ENCODE data around the gene MACO1. TPM values are rescaled to one million over a fixed set of nuclear protein-coding genes. Genes with fewer than 3 reads are reported as not detected.

Gene MACO1
- total and polyA plus RNA-seq, 2 donors: 17.3 to 21.3 TPM

DNA sequence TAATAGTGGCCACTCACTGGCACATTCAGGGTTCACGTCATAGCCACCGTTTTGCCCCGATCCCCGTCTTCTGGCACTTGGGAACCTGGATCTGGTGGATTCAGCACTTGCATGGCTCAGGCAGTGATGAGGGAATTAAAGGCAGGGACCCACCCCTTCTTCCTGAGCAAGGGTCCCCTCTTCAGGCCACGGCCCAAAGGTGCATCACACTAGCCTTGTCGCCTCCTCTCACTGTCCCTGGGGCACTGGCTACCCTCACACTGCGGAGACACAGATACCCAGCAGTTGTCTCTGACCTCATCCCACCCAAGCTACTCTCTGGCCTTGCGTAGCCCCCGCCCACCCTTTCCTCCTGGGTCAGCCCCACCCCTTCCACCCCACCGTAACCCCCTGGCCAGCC lies 92.8 kb downstream of the MACO1 start:
- H3K27me3 ChIP-seq (ENCODE audit: control insufficient read depth in 2 of 2, insufficient read depth in 1 of 2, low read length in 1 of 2): peaks cover 0 to 4% of the 10 kb centered on the region in 2 donors
- 91% methylated on average over 10 of the region's 10 CpGs for WGBS
- no peak for DNase-seq (ENCODE audit: low read depth in 6 of 9, low spot score in 9 of 9)
- no peaks in the 10 kb centered on the region for H3K9me3 ChIP-seq (ENCODE audit: control insufficient read depth in 2 of 2, insufficient read depth in 1 of 2, low read length in 1 of 2)
- H3K27ac ChIP-seq (ENCODE audit: low read depth in 1 of 2, low read length in 1 of 2): no peak overlapping the region
- H3K4me3 ChIP-seq (ENCODE audit: low read length in 2 of 2): no peak overlapping the region
- H3K36me3 ChIP-seq (ENCODE audit: control insufficient read depth in 2 of 2, insufficient read depth in 2 of 2, low read length in 1 of 2): no peaks in the 10 kb centered on the region
- H3K4me1 ChIP-seq (ENCODE audit: control insufficient read depth in 2 of 2, insufficient read depth in 2 of 2, low read length in 2 of 2): peaks cover 0 to 3% of the 10 kb centered on the region in 2 donors

DNA sequence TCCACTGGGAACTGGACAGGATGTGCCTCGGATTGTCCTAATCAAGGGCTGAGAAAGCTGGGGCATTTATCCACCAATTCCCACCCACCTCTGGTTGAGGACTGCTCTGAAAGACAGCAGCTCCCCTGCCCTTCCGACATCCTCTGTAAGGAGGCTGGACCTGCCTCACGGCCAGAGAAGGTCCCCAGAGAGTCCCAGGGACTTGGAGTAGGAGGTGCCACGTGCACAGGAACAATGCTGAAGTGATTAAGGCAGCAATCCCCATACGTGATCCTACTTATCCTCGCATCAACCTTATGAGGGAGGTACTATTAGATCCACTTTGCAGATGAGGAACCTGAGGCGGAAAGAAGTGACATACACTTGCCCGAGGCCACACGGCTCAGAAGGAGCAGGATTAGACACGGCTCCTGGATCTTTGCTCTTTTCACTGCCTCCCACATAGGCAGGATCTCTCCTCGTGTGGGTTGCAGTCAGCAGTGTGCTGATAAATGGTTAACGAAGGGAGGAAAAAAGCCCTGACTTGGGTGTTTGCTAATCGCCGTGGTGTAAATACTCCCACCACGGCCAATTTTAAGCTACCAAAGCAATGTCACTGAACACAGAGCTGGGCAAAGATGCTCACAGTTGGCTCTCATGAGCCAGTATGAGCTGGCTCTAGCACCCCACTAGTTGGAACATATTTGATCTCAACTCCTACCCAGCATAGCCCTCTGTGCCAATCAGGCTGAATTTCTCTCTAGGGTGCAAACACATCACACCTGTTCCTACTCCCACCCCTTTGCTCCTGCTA lies 94.1 kb downstream of the MACO1 start:
- peaks cover 0 to 4% of the 10 kb centered on the region in 2 donors for H3K27me3 ChIP-seq (ENCODE audit: control insufficient read depth in 2 of 2, insufficient read depth in 1 of 2, low read length in 1 of 2)
- no peaks in the 10 kb centered on the region for H3K36me3 ChIP-seq (ENCODE audit: control insufficient read depth in 2 of 2, insufficient read depth in 2 of 2, low read length in 1 of 2)
- H3K9me3 ChIP-seq (ENCODE audit: control insufficient read depth in 2 of 2, insufficient read depth in 1 of 2, low read length in 1 of 2): no peaks in the 10 kb centered on the region
- no peak for DNase-seq (ENCODE audit: low read depth in 6 of 9, low spot score in 9 of 9)
- no peak overlapping the region for H3K27ac ChIP-seq (ENCODE audit: low read depth in 1 of 2, low read length in 1 of 2)
- WGBS: 92% methylated on average over 15 of the region's 15 CpGs
- no peak overlapping the region for H3K4me3 ChIP-seq (ENCODE audit: low read length in 2 of 2)
- peaks cover 0 to 3% of the 10 kb centered on the region in 2 donors for H3K4me1 ChIP-seq (ENCODE audit: control insufficient read depth in 2 of 2, insufficient read depth in 2 of 2, low read length in 2 of 2)

DNA sequence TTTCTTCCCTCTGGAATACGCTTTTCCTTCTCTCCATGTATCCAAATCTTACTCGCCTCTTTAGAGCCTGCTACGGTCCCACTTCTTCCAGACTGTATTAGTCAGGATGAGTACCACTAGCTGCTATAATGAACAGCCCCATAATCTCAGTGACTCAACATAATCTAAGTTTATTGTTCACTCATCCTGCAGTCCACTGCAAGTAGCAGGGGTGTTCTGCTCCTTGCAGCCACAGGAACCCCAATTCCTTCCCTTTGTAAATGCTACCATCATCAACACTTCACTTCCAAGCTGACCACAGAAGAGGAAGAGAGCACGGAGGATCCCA lies 94.6 kb downstream of the MACO1 start:
- 97% methylated on average over 4 of the region's 4 CpGs for whole genome bisulfite sequencing
- H3K4me1 ChIP-seq (ENCODE audit: control insufficient read depth in 2 of 2, insufficient read depth in 2 of 2, low read length in 2 of 2): peaks cover 0 to 3% of the 10 kb centered on the region in 2 donors
- H3K9me3 ChIP-seq (ENCODE audit: control insufficient read depth in 2 of 2, insufficient read depth in 1 of 2, low read length in 1 of 2): no peaks in the 10 kb centered on the region
- H3K36me3 ChIP-seq (ENCODE audit: control insufficient read depth in 2 of 2, insufficient read depth in 2 of 2, low read length in 1 of 2): no peaks in the 10 kb centered on the region
- H3K27ac ChIP-seq (ENCODE audit: low read depth in 1 of 2, low read length in 1 of 2): no peak overlapping the region
- peaks cover 0 to 7% of the 10 kb centered on the region in 2 donors for H3K27me3 ChIP-seq (ENCODE audit: control insufficient read depth in 2 of 2, insufficient read depth in 1 of 2, low read length in 1 of 2)
- DNase-seq (ENCODE audit: low read depth in 6 of 9, low spot score in 9 of 9): no peak
- no peak overlapping the region for H3K4me3 ChIP-seq (ENCODE audit: low read length in 2 of 2)

DNA sequence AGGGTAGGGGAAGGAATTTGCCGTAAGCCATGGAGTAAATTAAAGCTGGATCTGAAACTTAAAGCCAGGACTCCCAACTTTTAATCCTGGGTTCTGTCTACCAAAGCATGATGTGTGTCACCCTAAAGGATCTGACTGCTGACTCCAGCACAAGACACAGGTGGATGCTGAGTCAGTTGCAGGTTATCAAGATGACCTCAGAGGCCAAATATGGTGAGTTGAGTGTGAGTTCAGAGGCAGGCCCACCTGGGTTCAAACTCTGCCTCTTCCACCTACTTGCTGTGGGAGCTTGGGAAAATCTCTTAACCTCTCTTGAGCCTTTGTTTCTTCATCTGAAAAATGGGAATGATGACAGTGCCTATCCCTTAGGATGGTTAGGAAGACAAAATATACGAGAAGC lies 96.1 kb downstream of the MACO1 start:
- Histone ChIP-seq H3K9me3 (ENCODE audit: control insufficient read depth in 2 of 2, insufficient read depth in 1 of 2, low read length in 1 of 2) (no peaks in the 10 kb centered on the region), H3K27ac (ENCODE audit: low read depth in 1 of 2, low read length in 1 of 2) (no peak overlapping the region), H3K4me1 (ENCODE audit: control insufficient read depth in 2 of 2, insufficient read depth in 2 of 2, low read length in 2 of 2) (no peaks in the 10 kb centered on the region), H3K27me3 (ENCODE audit: control insufficient read depth in 2 of 2, insufficient read depth in 1 of 2, low read length in 1 of 2) (peaks cover 0 to 7% of the 10 kb centered on the region in 2 donors), H3K36me3 (ENCODE audit: control insufficient read depth in 2 of 2, insufficient read depth in 2 of 2, low read length in 1 of 2) (no peaks in the 10 kb centered on the region), H3K4me3 (ENCODE audit: low read length in 2 of 2) (no peak overlapping the region)
- DNase-seq (ENCODE audit: low read depth in 6 of 9, low spot score in 9 of 9): no peak
- 95% methylated on average over 2 of the region's 2 CpGs for WGBS

DNA sequence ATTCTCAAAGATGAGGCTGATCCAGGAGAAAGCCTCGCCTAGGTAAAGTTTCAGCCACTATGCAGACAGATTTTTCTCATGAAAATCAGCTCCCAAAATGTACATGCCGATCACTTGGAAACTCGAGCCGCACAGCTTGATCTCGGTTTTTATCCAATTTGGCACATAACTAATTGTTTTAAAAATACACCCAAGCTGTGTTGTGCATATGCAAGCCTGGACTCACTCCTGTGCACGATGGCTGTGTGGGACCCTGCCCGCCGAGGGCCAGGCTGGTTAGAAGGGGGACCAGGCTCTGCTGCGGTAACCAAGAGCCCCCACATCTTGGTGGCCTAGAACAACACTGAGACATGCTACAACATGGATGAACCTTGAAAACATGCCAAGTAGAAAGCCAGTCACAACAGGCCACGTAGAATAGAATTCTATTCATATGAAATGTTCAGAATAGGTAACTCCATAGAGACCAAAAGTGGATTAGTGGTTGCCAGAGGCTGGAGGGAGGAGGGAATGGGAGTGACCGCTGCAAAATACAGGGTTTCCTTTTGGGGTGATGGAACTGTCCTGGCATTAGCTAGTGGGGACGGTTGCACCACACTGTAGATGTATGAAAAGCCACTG lies 96.6 kb downstream of the MACO1 start:
- 93% methylated on average over 12 of the region's 12 CpGs for WGBS
- no peak for DNase-seq (ENCODE audit: low read depth in 6 of 9, low spot score in 9 of 9)
- H3K27me3 ChIP-seq (ENCODE audit: control insufficient read depth in 2 of 2, insufficient read depth in 1 of 2, low read length in 1 of 2): peaks cover 0 to 7% of the 10 kb centered on the region in 2 donors

DNA sequence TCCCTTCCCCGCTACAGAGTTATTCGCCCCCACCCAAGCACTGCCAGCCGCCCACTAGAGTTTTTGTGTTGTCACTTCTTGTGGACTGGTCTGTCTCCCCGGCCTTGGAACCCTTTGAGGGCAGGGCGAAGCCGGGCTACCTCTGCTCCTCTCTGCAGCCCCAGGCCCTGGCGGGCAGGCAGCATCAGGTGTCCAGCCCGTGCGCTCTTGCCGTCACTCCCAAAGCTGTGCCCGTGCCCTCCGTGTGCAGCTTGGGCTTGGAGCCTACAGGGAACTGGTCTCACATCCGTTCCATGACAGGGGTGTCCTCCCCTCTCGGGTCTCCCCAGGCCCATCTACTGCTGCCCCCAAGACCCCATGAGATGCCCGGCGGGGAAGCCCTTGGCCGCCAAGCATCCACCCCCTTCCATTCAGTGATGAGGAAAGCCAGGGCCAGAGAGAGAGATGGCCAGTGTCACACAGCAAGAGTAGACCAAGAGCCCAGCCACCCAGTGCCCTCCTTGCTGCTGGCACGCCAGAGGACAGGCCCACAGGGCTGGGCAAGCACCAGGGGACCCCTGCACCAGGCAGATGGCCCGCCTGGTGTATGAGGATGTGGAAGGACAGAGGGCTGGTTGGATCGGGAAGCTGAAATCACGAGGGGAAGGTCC lies 97.4 kb downstream of the MACO1 start:
- Histone ChIP-seq H3K27me3 (ENCODE audit: control insufficient read depth in 2 of 2, insufficient read depth in 1 of 2, low read length in 1 of 2) (peaks cover 0 to 7% of the 10 kb centered on the region in 2 donors), H3K4me1 (ENCODE audit: control insufficient read depth in 2 of 2, insufficient read depth in 2 of 2, low read length in 2 of 2) (no peaks in the 10 kb centered on the region)
- no peak for DNase-seq (ENCODE audit: low read depth in 6 of 9, low spot score in 9 of 9)

More for the DNA sequence above, 96.6 kb downstream of the MACO1 start:
- no peak overlapping the region for H3K4me3 ChIP-seq (ENCODE audit: low read length in 2 of 2)
- peak overlapping the region in 1 of 2 donors; percentile 31 for H3K27ac ChIP-seq (ENCODE audit: low read depth in 1 of 2, low read length in 1 of 2)
- no peaks in the 10 kb centered on the region for H3K4me1 ChIP-seq (ENCODE audit: control insufficient read depth in 2 of 2, insufficient read depth in 2 of 2, low read length in 2 of 2)
- no peaks in the 10 kb centered on the region for H3K36me3 ChIP-seq (ENCODE audit: control insufficient read depth in 2 of 2, insufficient read depth in 2 of 2, low read length in 1 of 2)
- H3K9me3 ChIP-seq (ENCODE audit: control insufficient read depth in 2 of 2, insufficient read depth in 1 of 2, low read length in 1 of 2): no peaks in the 10 kb centered on the region

DNA sequence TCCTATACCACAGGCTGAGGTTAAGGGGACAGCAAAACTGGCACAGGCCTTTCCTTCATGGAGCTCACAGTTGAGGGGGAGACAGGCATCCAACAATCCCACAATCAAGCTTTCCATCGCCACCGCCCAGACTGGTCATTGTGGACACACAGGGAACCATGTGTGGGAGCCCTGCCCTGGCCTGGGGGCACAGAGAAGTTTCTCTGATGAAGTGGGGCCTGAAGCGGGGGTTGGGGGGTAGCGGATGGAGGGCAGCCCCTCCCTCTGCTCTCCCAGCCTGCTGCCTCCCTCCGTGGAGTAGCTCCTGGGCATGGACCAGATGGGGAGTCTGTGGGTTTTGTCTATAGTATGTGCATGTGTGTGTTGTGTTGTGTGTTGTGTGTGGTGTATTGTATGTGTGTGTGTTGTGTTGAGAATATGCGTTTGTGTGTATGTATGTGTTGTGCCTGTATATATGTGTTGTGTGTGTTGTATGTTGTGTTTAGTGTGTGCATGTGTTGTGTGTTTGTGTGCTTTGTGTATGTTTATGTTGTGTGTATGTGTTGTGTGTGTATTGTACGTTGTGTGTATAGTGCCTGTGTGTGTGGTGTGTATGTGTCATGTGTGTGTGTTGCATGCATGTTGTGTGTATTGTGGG lies 98.3 kb downstream of the MACO1 start:
- DNase-seq (ENCODE audit: low read depth in 6 of 9, low spot score in 9 of 9): no peak
- Histone ChIP-seq H3K27me3 (ENCODE audit: control insufficient read depth in 2 of 2, insufficient read depth in 1 of 2, low read length in 1 of 2) (peaks cover 0 to 7% of the 10 kb centered on the region in 2 donors), H3K4me1 (ENCODE audit: control insufficient read depth in 2 of 2, insufficient read depth in 2 of 2, low read length in 2 of 2) (peaks cover 2% of the 10 kb centered on the region in 2 donors), H3K4me3 (ENCODE audit: low read length in 2 of 2) (no peak overlapping the region), H3K9me3 (ENCODE audit: control insufficient read depth in 2 of 2, insufficient read depth in 1 of 2, low read length in 1 of 2) (no peaks in the 10 kb centered on the region), H3K36me3 (ENCODE audit: control insufficient read depth in 2 of 2, insufficient read depth in 2 of 2, low read length in 1 of 2) (no peaks in the 10 kb centered on the region), H3K27ac (ENCODE audit: low read depth in 1 of 2, low read length in 1 of 2) (no peak overlapping the region)
- 96% methylated on average over 7 of the region's 7 CpGs for WGBS

More for the DNA sequence above, 97.4 kb downstream of the MACO1 start:
- Histone ChIP-seq H3K36me3 (ENCODE audit: control insufficient read depth in 2 of 2, insufficient read depth in 2 of 2, low read length in 1 of 2) (no peaks in the 10 kb centered on the region), H3K27ac (ENCODE audit: low read depth in 1 of 2, low read length in 1 of 2) (no peak overlapping the region), H3K4me3 (ENCODE audit: low read length in 2 of 2) (no peak overlapping the region), H3K9me3 (ENCODE audit: control insufficient read depth in 2 of 2, insufficient read depth in 1 of 2, low read length in 1 of 2) (no peaks in the 10 kb centered on the region)
- WGBS: 95% methylated on average over 21 of the region's 21 CpGs

DNA sequence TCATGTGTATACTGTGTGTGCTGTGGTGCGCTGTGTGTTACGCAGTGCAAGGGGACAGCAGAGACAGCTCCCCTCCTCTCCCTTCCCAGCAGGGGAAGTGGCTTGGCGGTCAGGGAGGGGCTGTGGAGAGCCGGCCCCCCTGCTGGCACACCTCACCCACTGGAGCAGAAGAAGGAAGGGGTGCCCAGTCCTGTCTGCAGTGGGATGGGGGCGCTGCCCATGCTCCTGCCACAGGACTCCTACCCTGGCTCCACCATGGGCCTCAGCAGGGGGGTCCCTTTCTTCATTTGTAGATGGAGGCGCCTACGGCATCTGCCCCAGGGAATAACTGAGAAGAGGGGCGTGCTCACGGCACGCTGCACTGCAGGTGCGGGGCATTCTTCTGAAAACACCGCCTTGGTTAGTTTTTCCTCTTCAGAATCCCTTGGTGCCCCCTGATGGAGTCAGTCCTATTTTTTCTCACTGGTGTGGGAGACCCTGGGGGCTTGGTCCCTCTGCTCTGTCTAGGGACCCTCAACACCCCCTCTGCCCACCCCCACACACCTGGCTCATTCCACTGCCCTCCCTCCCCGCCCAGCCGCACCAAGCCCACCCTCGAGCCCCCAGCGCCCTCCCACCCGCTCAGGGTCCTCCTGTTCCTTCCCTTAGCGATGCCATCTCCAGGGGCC lies 99.0 kb downstream of the MACO1 start:
- WGBS: 82% methylated on average over 18 of the region's 18 CpGs
- Histone ChIP-seq H3K4me3 (ENCODE audit: low read length in 2 of 2) (no peak overlapping the region), H3K27ac (ENCODE audit: low read depth in 1 of 2, low read length in 1 of 2) (no peak overlapping the region), H3K27me3 (ENCODE audit: control insufficient read depth in 2 of 2, insufficient read depth in 1 of 2, low read length in 1 of 2) (peaks cover 0 to 2% of the 10 kb centered on the region in 2 donors), H3K4me1 (ENCODE audit: control insufficient read depth in 2 of 2, insufficient read depth in 2 of 2, low read length in 2 of 2) (peaks cover 6 to 8% of the 10 kb centered on the region in 2 donors), H3K9me3 (ENCODE audit: control insufficient read depth in 2 of 2, insufficient read depth in 1 of 2, low read length in 1 of 2) (no peaks in the 10 kb centered on the region), H3K36me3 (ENCODE audit: control insufficient read depth in 2 of 2, insufficient read depth in 2 of 2, low read length in 1 of 2) (no peaks in the 10 kb centered on the region)
- no peak for DNase-seq (ENCODE audit: low read depth in 6 of 9, low spot score in 9 of 9)

All from thymus (tissue), 11 donors.